ENCODE data around the gene APOBEC4.

DNA sequence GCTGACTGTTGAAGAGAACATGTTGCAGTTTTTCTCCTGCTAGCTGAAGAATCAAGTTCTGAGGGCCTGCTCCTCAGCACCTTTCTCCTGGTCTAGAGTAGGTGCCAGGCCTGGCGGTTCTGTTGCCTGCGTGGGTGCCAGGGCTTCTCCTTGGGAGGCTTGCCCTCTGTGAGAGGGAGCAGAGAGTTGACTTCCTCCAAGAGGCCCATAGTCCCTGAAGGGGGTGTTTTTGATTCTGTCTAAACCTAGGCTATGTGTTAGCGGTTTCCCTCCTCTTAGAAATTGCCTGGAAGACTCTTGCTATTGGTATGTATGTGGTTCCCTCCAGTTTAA, 312 bp upstream of the APOBEC4 start:
- TF ChIP-seq CTCF (IDR thresholded peaks at IDR 0.05) = no peak
- no peak for TF ChIP-seq POLR2A (IDR thresholded peaks at IDR 0.05)

All from gastroesophageal sphincter (tissue), 3 donors.